Large intestine (tissue), 3 donors: Measurements from ENCODE around the gene ATXN10. TPM values are rescaled to one million over a fixed set of nuclear protein-coding genes. Genes with fewer than 3 reads are reported as not detected.
A peak's percentile ranks its signal among the peaks of the same experiment; 100 is the strongest.

Experiments used
- DNase-seq, 2 donors: peaks; one replicate each; pipeline versions ENCODE4 v3.0.0 to v3.0.0-alpha.2; 2013
- H3K27ac ChIP-seq: one replicate; pipeline ENCODE4 v1.5.1; 2013; ENCODE audit warnings: low read length
- H3K27me3 ChIP-seq: 2 replicates; pipeline ENCODE4 v1.6.1; 2013; ENCODE audit warnings: low read length; ENCODE audit not compliant: control insufficient read depth, insufficient read depth
- H3K36me3 ChIP-seq: 2 replicates; pipeline ENCODE4 v1.6.1; 2013; ENCODE audit warnings: low read length; ENCODE audit not compliant: control insufficient read depth, insufficient read depth
- H3K4me1 ChIP-seq: one replicate; pipeline ENCODE4 v1.6.1; 2013; ENCODE audit warnings: low read length; ENCODE audit not compliant: control insufficient read depth, insufficient read depth
- H3K4me3 ChIP-seq: one replicate; pipeline ENCODE4 v1.5.1; 2013; ENCODE audit warnings: low read length
- H3K9me3 ChIP-seq: one replicate; pipeline ENCODE4 v1.6.1; 2013; ENCODE audit warnings: mild to moderate bottlenecking, low read depth, low read length, moderate library complexity; ENCODE audit not compliant: control insufficient read depth
- WGBS: methylation state at CpG from one replicate; pipeline ENCODE4 v1.1.5; 2013; ENCODE audit warnings: low lambda C conversion rate; ENCODE audit not compliant: insufficient coverage; 5-methylcytosine and 5-hydroxymethylcytosine counted together
- polyA plus RNA-seq: library from polyadenylated mRNA; unstranded; fragments of 120-200 nt; gene quantifications from one replicate; pipeline ENCODE4 v1.2.1, GENCODE V29; 2013

Gene ATXN10
- polyA plus RNA-seq, 1 donor: 90.6 TPM

DNA sequence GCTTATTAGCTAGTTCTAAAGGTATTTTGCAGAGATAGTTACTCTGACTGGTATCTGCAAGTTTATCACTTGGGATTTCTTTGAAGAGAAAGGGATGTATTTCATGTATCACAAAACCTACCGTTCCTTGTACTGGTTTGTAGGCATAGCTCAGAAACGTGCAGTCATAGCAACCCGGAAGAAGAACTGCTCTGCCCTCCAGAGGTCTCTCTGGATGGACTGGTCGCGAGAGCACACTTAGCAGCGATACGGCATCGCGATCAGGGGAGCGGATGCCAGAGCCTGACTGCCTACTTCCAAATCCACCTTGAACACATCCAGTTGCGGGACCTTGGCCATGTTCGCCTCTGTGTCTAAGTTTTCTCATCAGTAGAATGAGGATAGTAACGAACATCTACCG, 162.0 kb downstream of the ATXN10 start:
- no peak for DNase-seq
- Histone ChIP-seq H3K27me3 (no peaks in the 10 kb centered on the region), H3K36me3 (peaks cover 13% of the 10 kb centered on the region), H3K27ac (no peak overlapping the region), H3K4me1 (no peaks in the 10 kb centered on the region), H3K9me3 (no peaks in the 10 kb centered on the region), H3K4me3 (no peak overlapping the region)
- WGBS: 80% methylated on average over 2 of the region's 14 CpGs

DNA sequence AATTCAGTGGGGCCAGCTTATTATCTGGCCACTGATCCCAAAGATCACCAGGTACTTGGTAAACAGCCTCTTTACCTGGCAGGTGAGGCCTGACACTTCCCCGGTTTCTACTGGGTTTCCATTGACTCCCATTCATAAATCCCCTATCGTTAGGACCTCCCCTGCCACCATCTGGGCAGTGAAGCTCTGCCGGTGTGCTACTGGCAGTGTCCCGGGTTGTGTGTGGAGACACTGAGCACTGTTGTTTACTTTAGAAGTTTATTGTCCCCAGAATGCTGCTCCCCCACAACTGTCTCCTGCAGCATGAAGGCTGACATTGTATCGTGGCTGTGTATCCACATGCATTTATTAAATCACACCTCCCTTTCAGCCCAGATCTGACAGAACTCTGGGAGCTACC, 162.6 kb downstream of the ATXN10 start:
- H3K27ac ChIP-seq: no peak overlapping the region
- no peaks in the 10 kb centered on the region for H3K9me3 ChIP-seq
- no CpG with 5 or more reads among the region's 5 CpGs for WGBS

DNA sequence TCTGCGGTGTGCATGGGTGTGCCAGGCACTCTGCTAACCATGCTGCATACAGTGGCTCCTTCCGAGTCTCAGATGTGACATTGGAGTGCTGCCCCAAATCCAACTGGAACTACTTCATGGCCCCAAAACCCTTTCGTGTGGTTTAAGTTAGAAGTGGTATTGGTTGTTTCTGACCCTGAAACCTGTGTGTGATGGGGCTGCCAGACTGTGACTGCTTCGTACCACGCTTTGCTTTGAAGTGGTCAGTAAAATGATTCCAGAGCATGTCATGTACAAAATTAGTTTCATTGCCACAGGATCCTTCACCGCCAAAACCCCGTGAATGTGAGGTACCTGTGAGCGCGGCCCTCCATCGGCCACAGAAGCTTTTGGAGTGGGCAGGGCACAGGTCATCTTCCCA, 163.2 kb downstream of the ATXN10 start:
- H3K36me3 ChIP-seq: peaks cover 13% of the 10 kb centered on the region
- H3K27ac ChIP-seq: no peak overlapping the region
- H3K4me3 ChIP-seq: no peak overlapping the region
- H3K4me1 ChIP-seq: no peaks in the 10 kb centered on the region
- H3K27me3 ChIP-seq: no peaks in the 10 kb centered on the region
- no peaks in the 10 kb centered on the region for H3K9me3 ChIP-seq
- no CpG with 5 or more reads among the region's 10 CpGs for WGBS
- DNase-seq: no peak

More for the DNA sequence above, 162.6 kb downstream of the ATXN10 start:
- Histone ChIP-seq H3K4me3 (no peak overlapping the region), H3K4me1 (no peaks in the 10 kb centered on the region), H3K27me3 (no peaks in the 10 kb centered on the region), H3K36me3 (peaks cover 13% of the 10 kb centered on the region)
- DNase-seq: peak in 1 of 2 donors; percentile 15

DNA sequence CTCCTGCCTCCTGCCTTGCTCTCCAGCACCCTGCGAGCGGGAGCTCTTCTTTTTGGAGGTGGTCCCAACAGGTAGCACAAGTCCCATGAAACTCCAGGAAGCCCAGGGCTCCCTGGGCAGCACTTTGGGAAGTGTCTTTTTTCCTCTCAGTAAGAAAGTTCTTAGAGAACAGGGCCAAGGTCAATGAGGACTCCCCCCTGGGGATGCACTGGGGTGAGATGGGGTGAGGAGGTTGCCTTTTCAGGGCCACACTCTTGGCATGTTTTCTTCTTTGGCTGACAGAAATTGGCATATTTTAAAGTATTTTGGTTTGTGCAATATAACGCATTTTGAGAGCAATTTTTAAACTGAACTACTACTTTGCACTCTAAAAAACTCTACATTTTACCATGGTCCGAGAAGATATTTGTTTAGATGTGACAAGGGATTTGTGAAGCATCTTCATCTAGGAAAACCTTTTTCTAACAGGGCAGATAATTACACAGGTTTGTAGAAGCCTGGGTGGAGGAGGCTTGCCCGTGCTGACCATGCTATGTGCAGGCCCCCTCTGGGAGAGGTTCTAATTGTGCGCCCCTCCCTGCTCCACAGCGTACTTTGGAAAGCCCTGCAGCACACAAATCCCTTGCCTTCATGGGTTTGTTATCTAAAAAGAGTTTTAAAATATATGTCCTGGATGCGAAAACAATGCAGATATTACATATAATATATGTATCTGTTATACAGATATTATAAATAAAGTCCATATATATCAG, 165.0 kb downstream of the ATXN10 start:
- Histone ChIP-seq H3K27ac (no peak overlapping the region), H3K27me3 (no peaks in the 10 kb centered on the region), H3K36me3 (peaks cover 15% of the 10 kb centered on the region), H3K4me3 (no peak overlapping the region), H3K4me1 (no peaks in the 10 kb centered on the region), H3K9me3 (no peaks in the 10 kb centered on the region)
- DNase-seq: no peak
- WGBS: 100% methylated on average over 2 of the region's 8 CpGs

DNA sequence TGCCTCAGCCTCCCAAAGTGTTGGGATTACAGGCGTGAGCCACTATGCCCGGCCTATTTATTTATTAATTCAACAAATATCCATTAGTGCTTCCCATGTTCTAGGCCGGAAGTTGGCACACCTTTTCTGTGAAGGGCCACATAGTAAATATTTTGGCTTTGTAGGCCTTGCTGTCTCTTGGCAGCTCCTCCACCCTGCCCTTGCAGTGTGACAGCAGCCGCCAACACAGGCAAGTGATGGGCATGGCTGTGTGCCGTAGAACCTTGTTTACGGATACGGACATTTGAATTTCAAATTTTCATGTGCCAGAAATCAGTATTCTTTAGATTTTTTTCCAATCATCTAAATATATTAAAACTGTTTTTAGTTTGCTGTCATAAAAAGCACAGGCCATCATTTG, 165.9 kb downstream of the ATXN10 start:
- no peaks in the 10 kb centered on the region for H3K27me3 ChIP-seq
- no peaks in the 10 kb centered on the region for H3K4me1 ChIP-seq
- peaks cover 15% of the 10 kb centered on the region for H3K36me3 ChIP-seq
- H3K4me3 ChIP-seq: no peak overlapping the region
- 100% methylated on average over 2 of the region's 7 CpGs for WGBS
- no peak overlapping the region for H3K27ac ChIP-seq
- no peak for DNase-seq
- H3K9me3 ChIP-seq: no peaks in the 10 kb centered on the region

DNA sequence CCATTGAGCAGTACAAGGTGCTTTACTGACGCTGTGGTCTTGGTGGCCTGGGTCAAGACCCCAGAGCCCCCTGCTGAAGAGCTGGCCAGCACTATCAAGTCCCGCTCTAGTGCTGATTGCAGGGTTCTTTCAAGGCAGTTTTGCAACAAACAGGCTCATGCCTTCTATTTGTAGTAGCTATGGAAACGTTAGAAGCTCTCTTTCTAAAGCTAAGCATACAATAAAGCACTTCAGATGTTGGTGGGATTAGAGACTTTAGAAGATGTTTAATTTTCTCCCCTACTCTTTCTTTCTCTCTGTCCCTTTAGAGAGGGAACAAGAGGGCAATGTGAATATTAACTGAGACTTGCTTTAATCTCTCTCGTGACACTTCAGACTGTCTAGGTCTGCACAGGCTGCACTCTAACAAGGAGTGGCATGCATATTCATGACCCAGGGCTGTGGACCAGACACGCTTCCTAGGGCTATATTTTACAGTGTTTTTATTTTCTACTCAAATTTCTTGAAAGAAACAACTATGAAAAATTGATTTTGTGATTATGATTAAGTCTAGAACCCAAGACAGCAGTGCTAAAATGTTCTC, 166.8 kb downstream of the ATXN10 start:
- no CpG with 5 or more reads among the region's 5 CpGs for WGBS
- H3K4me3 ChIP-seq: no peak overlapping the region
- H3K4me1 ChIP-seq: no peaks in the 10 kb centered on the region
- DNase-seq: peak in 1 of 2 donors; percentile 31
- no peaks in the 10 kb centered on the region for H3K27me3 ChIP-seq
- H3K36me3 ChIP-seq: peaks cover 19% of the 10 kb centered on the region
- H3K27ac ChIP-seq: no peak overlapping the region
- no peaks in the 10 kb centered on the region for H3K9me3 ChIP-seq

DNA sequence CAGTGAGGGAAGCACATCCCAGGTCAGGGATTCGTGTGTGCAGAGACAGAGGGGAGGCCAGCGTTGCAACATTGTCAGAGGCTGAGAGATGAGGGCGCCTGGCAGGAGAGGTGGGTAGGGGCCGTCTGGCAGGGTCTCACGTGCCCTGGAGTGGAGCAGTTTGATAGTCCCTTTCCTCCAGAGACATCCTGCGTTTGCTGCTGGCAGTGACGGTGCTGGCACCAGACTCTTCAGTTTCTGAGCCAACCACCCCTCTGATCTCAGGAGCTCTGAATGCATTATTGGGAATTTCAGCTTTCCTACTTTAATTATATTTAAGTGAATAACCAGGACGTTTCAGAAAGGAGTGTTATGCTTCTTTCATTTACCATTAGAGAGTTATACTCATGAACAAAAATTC, 168.8 kb downstream of the ATXN10 start:
- Histone ChIP-seq H3K4me3 (no peak overlapping the region), H3K27me3 (no peaks in the 10 kb centered on the region), H3K27ac (no peak overlapping the region), H3K9me3 (no peaks in the 10 kb centered on the region), H3K4me1 (no peaks in the 10 kb centered on the region), H3K36me3 (peaks cover 18% of the 10 kb centered on the region)
- WGBS: 57% methylated on average over 1 of the region's 8 CpGs
- no peak for DNase-seq

DNA sequence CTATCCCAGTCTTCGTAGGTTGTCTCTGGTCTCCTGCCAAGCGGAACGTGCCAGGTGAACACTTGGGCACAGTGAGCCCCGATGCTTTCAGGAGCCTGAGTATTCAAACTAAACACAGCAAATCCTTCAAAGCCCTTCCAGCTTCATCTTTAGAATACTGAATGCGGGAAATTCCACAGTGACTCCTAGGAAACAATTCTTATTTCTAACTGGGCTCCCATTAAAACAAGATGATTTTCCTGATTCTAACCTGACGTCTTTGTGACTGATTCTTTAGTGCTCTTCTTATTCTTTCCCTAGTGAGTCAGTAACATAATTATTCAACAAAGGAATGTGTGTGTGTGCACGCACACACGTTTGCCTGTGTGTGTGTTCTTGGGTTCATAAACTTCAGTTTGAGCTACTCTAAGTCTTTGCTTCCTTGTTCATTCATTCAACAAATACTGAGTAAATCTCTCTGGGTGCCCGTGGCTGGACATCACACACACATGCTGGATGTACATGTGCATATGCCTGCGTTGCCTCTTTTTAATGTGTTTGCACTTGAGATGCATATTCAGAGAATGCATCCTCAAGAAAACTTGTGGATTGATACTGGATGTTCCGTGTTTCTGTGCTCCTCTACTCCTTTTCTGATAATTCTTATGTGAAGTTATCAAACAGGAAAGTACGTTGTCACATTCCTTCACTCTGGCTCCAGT, 170.8 kb downstream of the ATXN10 start:
- WGBS: 100% methylated on average over 2 of the region's 12 CpGs

DNA sequence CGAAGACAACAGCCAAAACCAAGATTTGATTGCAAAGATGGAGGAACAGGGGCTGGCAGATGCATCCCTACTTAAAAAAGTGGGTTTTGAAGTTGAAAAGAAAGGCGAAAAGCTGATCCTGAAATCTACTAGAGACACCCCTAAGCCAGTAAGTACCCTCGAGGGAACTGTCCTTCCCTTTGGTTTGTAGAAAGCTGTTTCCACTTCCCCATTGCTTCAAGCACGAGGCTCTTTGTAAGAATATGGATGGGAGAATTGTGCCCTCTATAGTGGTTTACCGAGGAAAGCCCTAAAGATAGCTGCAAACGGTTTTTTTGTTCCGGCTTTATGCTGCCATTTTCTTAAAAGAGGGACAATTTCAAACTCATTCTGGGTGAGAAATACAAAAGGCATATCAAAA, 171.4 kb downstream of the ATXN10 start:
- Histone ChIP-seq H3K27me3 (no peaks in the 10 kb centered on the region), H3K4me3 (no peak overlapping the region)

More for the DNA sequence above, 170.8 kb downstream of the ATXN10 start:
- DNase-seq: no peak
- Histone ChIP-seq H3K27me3 (no peaks in the 10 kb centered on the region), H3K9me3 (no peaks in the 10 kb centered on the region), H3K27ac (no peak overlapping the region), H3K36me3 (peaks cover 17% of the 10 kb centered on the region), H3K4me1 (no peaks in the 10 kb centered on the region), H3K4me3 (no peak overlapping the region)

DNA sequence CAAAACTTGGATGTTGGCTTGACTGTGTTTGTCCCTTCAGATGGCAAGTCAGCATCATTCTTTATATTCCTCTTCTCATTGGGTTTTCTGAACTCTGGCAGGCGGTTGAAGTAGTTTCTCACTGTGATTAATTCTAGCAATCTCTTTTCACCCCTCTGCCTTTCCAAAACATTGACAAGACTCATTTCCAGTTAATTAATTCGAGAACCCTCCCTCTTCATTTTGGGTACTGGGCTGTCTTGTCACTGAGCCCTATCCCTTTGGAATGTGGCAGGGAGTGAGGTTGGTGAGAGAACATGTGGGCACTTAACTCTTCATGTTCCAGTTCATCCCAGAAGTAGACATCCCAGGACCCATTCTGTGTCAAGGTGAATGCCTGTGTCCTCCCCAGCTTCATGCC, 172.4 kb downstream of the ATXN10 start:
- no peak overlapping the region for H3K27ac ChIP-seq
- H3K4me3 ChIP-seq: no peak overlapping the region
- no peaks in the 10 kb centered on the region for H3K9me3 ChIP-seq
- peaks cover 29% of the 10 kb centered on the region for H3K36me3 ChIP-seq
- H3K4me1 ChIP-seq: no peaks in the 10 kb centered on the region
- WGBS: no CpG with 5 or more reads among the region's 2 CpGs
- no peak for DNase-seq
- no peaks in the 10 kb centered on the region for H3K27me3 ChIP-seq

More for the DNA sequence above, 171.4 kb downstream of the ATXN10 start:
- Histone ChIP-seq H3K27ac (no peak overlapping the region), H3K9me3 (no peaks in the 10 kb centered on the region), H3K4me1 (no peaks in the 10 kb centered on the region), H3K36me3 (peaks cover 19% of the 10 kb centered on the region)
- 100% methylated on average over 3 of the region's 7 CpGs for WGBS
- DNase-seq: no peak
